Calu3 (cell line): ENCODE data around the gene CCNK. TPM values are rescaled to one million over a fixed set of nuclear protein-coding genes. Genes with fewer than 3 reads are reported as not detected.

Experiments
- BruUV-seq: library from RNA; stranded (reverse); fragments of 400-500 nt; replicated peaks from 2 replicates; lab custom pipeline; 2021; lab: Mats Ljungman, UMichigan
- CTCF ChIA-PET: fragments of 300-600 bp; sonication (Branson Sonifier 250); formaldehyde crosslinking; loops from one replicate; lab custom pipeline; 2022; ENCODE audit warnings: antibody characterized with exemption; lab: Charles Lee
- DNase-seq: peaks from one replicate; pipeline ENCODE4 v3.0.0; 2022
- H3K27ac Mint-ChIP-seq: one replicate; pipeline ENCODE4 v1.8.0; 2022; ENCODE audit warnings: mixed read lengths; ENCODE audit not compliant: unreplicated experiment
- H3K27me3 Mint-ChIP-seq: one replicate; pipeline ENCODE4 v1.8.0; 2022; ENCODE audit warnings: mixed read lengths; ENCODE audit not compliant: unreplicated experiment
- H3K36me3 Mint-ChIP-seq: one replicate; pipeline ENCODE4 v1.8.0; 2022; ENCODE audit warnings: mild to moderate bottlenecking, moderate library complexity, mixed read lengths; ENCODE audit not compliant: insufficient read depth, unreplicated experiment
- H3K4me1 Mint-ChIP-seq: one replicate; pipeline ENCODE4 v1.8.0; 2022; ENCODE audit warnings: mild to moderate bottlenecking, low read depth, mixed read lengths; ENCODE audit not compliant: unreplicated experiment
- H3K4me3 Mint-ChIP-seq: one replicate; pipeline ENCODE4 v1.8.0; 2022; ENCODE audit warnings: mild to moderate bottlenecking, low read depth, moderate library complexity, mixed read lengths; ENCODE audit not compliant: unreplicated experiment
- H3K9me3 Mint-ChIP-seq: one replicate; pipeline ENCODE4 v1.8.0; 2022; ENCODE audit warnings: low read depth, mixed read lengths; ENCODE audit not compliant: unreplicated experiment
- intact Hi-C: fragments of 100-400 bp; cut with micrococcal nuclease; formaldehyde crosslinking; loops from one replicate; pipeline ENCODE4 v1.10.0; 2022; ENCODE audit not compliant: unreplicated experiment
- total RNA-seq: library from RNA; stranded (reverse); gene quantifications from 2 replicates; pipeline ENCODE4 v1.2.3, GENCODE V29; 2022
- TF ChIP-seq, protein P1 (sequence below): fragments of 200-600 bp; IDR thresholded peaks from one replicate; pipeline ENCODE4 v1.8.0; 2022; ENCODE audit warnings: antibody characterized with exemption; ENCODE audit not compliant: unreplicated experiment

The CCNK gene
- total RNA-seq, 1 experiment from 2014 or later: 71.5 TPM

DNA sequence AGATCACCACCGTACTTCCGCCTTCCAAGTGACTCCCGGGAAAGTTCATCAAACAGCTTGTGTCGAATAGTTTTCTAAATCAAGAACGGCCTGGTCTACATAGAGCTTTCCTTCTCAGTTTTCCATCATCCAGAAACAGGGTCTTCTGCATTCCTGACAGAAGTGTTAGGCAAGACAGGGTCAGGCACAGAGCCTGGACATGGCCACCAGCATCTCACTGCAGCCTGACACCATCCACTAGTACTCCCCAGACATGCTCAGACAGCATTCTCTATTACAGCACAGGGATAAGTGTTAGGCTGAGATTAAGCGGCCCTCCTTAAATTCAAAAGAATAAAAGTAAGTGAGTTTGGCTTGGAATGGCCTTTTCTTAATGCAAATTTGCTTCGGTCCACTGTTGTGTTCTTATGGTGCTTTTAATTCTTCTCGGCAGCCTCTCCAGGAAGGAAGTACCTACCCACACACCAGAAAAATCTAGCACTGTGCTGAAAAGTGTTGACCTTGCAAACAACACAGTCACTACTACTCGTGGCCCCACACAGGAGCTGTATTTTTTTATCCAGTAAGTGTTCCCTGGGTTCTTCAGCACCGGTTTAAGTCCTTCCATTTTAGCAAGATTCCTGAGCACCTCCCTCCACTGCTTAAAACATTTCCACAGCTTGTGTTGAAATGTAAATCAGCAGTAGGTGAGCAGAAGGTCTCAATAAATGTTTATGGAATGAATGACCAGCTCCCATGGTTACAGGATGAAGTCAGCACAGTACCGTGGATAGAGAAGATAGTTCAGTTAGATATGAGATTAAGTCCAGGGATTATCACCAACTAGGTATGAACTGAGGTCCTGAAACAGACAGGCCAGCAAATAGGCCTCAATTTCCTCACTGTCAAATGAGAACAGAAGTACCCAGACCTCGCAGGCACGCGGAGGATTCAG, 44.7 kb upstream of the CCNK start:
- no peaks in the 10 kb centered on the region for H3K9me3 Mint-ChIP-seq
- no peaks in the 10 kb centered on the region for H3K4me1 Mint-ChIP-seq
- CTCF ChIA-PET: no interaction called here
- TF ChIP-seq, protein P1, sequence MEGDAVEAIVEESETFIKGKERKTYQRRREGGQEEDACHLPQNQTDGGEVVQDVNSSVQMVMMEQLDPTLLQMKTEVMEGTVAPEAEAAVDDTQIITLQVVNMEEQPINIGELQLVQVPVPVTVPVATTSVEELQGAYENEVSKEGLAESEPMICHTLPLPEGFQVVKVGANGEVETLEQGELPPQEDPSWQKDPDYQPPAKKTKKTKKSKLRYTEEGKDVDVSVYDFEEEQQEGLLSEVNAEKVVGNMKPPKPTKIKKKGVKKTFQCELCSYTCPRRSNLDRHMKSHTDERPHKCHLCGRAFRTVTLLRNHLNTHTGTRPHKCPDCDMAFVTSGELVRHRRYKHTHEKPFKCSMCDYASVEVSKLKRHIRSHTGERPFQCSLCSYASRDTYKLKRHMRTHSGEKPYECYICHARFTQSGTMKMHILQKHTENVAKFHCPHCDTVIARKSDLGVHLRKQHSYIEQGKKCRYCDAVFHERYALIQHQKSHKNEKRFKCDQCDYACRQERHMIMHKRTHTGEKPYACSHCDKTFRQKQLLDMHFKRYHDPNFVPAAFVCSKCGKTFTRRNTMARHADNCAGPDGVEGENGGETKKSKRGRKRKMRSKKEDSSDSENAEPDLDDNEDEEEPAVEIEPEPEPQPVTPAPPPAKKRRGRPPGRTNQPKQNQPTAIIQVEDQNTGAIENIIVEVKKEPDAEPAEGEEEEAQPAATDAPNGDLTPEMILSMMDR: no peak
- peaks cover 6% of the 10 kb centered on the region for H3K36me3 Mint-ChIP-seq
- intact Hi-C loops: no loop called here
- no peak overlapping the region for H3K4me3 Mint-ChIP-seq
- no TSS peak for BruUV-seq
- no peak overlapping the region for H3K27ac Mint-ChIP-seq
- no peaks in the 10 kb centered on the region for H3K27me3 Mint-ChIP-seq
- no peak for DNase-seq

DNA sequence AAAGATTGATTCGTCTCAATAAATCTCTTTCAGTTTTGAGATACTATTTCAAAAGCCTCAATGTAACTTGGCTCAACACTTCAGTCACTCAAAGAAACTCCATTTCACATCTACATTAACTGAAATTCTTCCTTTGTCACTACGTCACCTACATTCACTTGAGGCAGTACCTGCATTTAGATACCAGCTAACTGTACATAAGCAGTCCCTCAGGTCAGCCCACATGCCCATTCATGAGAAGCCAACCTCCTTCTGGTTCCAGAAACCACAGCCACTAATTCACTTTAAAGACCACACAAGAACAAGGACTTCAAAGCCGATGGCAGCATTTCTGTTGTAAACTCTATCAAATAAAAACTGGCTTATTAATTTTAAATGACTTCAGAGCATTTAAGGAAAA, 43.5 kb upstream of the CCNK start:
- no peaks in the 10 kb centered on the region for H3K4me1 Mint-ChIP-seq
- CTCF ChIA-PET: no interaction called here
- H3K36me3 Mint-ChIP-seq: peaks cover 8% of the 10 kb centered on the region
- no peak for DNase-seq
- H3K27ac Mint-ChIP-seq: no peak overlapping the region
- TF ChIP-seq, protein P1: no peak
- H3K27me3 Mint-ChIP-seq: no peaks in the 10 kb centered on the region
- H3K4me3 Mint-ChIP-seq: no peak overlapping the region
- intact Hi-C loops: no loop called here
- no peaks in the 10 kb centered on the region for H3K9me3 Mint-ChIP-seq
- no TSS peak for BruUV-seq

DNA sequence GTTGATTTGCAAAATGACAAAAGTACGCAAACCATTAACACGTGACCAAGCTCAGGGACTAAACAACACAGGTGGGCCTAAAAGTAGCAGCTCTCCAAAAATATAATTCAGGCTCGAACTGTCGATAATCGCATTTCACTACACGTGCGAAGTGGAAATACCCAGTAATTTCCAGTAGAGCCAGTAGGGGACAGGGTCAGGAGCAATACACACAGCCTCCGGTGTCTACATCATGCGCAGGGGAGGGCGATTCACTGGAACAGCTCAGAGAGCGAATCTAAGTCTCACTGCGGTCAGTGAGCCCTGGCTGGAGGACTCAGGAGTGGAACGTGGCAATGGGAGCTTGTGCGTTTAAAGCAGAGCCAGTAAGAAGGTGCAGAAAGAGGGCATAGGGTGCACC, 40.9 kb upstream of the CCNK start:
- H3K4me3 Mint-ChIP-seq: no peak overlapping the region
- no peaks in the 10 kb centered on the region for H3K4me1 Mint-ChIP-seq
- no peak for DNase-seq
- no peak overlapping the region for H3K27ac Mint-ChIP-seq
- BruUV-seq: no TSS peak
- CTCF ChIA-PET: no interaction called here
- intact Hi-C loops: no loop called here
- TF ChIP-seq, protein P1: no peak
- peaks cover 9% of the 10 kb centered on the region for H3K36me3 Mint-ChIP-seq
- no peaks in the 10 kb centered on the region for H3K9me3 Mint-ChIP-seq
- no peaks in the 10 kb centered on the region for H3K27me3 Mint-ChIP-seq

DNA sequence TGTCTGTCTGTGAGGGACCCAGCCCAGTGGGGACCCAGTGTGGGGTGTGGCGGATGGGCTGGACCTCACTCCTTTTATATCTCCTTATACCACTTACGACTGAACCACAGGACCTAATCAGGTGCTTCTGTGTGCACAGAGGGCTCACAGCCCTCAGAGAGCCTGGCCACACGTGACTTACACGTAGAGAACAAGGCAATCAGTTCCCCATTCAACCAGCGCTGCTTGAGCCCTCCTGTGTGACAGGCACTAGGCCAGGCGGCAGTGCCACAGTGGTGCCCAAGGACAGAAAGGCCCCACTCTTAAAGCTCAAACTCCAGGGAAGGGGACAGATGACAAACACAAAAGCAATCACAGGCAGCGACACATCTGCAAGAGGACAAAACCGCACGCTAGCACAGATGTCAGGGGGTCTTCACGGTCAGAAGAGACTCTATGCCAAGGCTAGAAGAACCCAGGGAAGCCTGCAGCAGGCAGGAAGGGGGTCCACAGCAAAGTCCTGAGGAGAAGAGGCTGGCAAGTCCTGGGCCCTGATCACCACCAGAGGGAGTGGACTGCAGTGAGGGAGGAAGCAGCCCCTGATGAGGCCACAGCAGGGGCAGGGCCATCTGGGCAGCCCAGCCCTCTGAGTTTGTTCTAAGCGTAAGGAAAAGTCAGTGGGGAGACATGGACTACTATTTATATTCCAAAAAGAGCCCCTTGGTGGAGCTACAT, 39.9 kb upstream of the CCNK start:
- no TSS peak for BruUV-seq
- H3K36me3 Mint-ChIP-seq: peaks cover 9% of the 10 kb centered on the region
- no peaks in the 10 kb centered on the region for H3K4me1 Mint-ChIP-seq
- no peak overlapping the region for H3K4me3 Mint-ChIP-seq
- TF ChIP-seq, protein P1: no peak
- H3K27ac Mint-ChIP-seq: no peak overlapping the region
- H3K27me3 Mint-ChIP-seq: no peaks in the 10 kb centered on the region
- CTCF ChIA-PET: no interaction called here
- no peaks in the 10 kb centered on the region for H3K9me3 Mint-ChIP-seq
- intact Hi-C loops: no loop called here
- DNase-seq: no peak
